Fibroblast of mammary gland (primary cell): ENCODE measurements around the gene AGXT2.

Experiments used
- DNase-seq: peaks from one replicate; pipeline ENCODE4 v3.0.0-alpha.2; 2010; ENCODE audit warnings: low read depth
- H3K4me3 ChIP-seq: 2 replicates; pipeline ENCODE4 v1.5.1; 2011; ENCODE audit warnings: low read depth, mild to moderate bottlenecking, low read length, moderate library complexity; ENCODE audit not compliant: control insufficient read depth
- TF ChIP-seq, protein P1 (sequence below): conservative IDR thresholded peaks from 2 replicates; pipeline ENCODE4 v1.5.1; 2011; ENCODE audit warnings: low read depth, low read length, inconsistent platforms; ENCODE audit not compliant: control insufficient read depth, insufficient read depth

Gene AGXT2

DNA sequence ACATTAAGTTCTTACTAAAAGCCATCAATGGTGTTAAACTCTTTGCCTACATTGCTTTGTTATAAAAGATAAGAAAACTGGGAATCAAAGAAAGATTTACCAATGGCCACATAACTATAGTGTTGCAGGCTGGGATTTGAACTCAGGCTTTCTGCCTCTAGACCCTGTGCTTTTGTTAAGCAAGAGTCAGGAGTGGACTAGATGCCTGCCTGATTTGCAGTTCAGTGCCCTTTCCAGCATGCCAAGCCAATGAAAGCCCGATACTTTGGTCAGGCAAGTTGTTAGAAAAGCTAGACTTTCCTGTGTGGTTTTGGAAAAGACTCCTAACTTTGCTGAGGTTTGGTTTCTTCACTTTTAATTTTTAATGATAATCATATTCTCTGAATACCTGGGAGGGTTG is 21.4 kb upstream of the AGXT2 start:
- TF ChIP-seq, protein P1, sequence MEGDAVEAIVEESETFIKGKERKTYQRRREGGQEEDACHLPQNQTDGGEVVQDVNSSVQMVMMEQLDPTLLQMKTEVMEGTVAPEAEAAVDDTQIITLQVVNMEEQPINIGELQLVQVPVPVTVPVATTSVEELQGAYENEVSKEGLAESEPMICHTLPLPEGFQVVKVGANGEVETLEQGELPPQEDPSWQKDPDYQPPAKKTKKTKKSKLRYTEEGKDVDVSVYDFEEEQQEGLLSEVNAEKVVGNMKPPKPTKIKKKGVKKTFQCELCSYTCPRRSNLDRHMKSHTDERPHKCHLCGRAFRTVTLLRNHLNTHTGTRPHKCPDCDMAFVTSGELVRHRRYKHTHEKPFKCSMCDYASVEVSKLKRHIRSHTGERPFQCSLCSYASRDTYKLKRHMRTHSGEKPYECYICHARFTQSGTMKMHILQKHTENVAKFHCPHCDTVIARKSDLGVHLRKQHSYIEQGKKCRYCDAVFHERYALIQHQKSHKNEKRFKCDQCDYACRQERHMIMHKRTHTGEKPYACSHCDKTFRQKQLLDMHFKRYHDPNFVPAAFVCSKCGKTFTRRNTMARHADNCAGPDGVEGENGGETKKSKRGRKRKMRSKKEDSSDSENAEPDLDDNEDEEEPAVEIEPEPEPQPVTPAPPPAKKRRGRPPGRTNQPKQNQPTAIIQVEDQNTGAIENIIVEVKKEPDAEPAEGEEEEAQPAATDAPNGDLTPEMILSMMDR, result no peak
- H3K4me3 ChIP-seq, result no peak overlapping the region
- DNase-seq, result no peak

DNA sequence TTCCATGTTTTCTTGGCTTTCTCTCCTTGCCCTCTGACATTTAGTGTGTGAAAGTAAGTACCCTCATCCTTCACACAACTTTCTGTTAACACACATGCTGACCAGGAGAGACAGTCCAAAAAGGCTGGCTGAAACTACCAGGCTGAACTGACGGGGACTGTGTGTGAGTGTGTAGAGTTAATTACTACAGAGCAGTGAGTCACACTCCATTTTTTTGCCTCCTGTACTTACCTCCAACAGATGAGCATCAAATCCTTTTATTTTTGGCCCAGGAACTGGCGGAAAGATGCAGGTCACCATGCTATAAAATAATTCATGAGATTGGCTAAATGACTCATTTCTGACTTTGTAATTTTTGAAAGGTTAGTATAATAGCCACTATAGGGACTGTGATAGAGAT is 20.2 kb upstream of the AGXT2 start:
- H3K4me3 ChIP-seq, result no peak overlapping the region
- peak; percentile 56 for DNase-seq
- TF ChIP-seq, protein P1, result no peak

DNA sequence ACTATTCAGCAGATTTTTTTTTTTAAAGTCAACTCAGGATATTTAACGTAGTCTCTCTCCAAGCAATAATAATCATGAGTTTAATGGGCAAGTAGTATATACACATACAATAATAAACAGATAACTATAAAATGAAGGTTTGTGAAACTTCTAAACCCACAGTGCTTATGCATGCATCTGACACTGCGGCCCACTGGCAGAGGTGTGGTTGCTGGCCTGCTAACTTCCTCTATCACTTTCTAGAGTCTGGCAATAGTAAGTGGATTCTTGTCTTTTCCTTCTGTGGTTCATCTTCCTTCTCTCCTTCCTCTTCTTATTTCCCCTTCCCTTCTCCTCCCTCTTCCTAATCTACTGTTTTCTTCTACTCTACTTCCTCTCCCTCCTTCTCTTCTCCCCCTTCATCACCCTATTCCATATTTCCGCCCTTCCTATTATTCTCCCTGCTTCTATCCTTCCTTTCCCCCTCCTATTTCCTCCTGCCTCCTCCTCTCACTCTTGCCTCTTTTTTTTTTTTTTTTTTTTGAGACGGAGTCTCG is 18.6 kb upstream of the AGXT2 start:
- TF ChIP-seq, protein P1, result no peak
- no peak for DNase-seq

DNA sequence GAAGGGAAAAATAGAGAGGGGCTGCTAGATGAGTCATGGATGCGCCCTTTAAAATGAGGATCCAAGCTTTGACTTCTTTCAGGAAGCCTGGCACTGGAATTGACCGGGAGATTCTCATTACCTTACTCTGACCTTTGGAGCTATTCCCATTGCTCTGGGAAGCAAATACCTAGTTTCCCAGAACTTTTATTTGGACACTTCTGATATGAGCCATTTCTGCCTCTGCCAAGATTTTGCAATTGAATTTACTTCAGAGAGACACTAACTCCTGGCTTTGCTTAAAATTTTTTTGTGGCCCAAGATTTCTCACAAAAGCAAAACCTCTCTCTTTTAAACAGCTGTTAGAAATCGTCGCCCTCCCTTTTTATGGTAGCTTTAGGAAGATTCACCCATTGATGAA is 15.7 kb upstream of the AGXT2 start:
- TF ChIP-seq, protein P1, result no peak
- H3K4me3 ChIP-seq, result no peak overlapping the region
- DNase-seq, result peak; percentile 61

More for the DNA sequence above, 18.6 kb upstream of the AGXT2 start:
- no peak overlapping the region for H3K4me3 ChIP-seq

DNA sequence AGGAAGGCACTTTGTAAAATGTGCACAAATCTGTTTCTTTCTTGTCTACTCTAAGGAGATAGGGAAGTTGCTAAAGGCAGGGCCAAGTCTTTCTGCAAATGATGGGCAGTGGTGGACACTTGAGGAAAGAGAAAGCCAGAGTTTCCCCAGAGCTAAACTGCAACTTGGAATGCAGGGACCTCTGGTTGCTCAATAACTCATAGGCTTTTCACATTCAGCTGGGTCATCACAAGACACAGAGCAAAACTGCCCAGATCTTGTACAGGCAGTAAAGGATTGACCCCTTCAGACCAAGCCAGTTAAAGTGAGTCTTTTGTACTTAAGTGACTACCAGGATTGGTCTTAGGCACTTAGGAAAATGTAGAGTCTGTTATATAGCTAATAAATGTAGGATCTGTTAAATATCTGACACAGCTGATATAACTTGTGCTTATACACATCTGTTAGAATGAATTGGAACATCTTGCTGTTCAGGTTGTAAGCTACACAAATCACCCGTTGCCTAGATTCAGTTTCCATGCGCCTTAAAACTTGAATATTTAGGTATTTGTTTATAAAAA is 13.5 kb upstream of the AGXT2 start:
- peak; percentile 60 for DNase-seq
- H3K4me3 ChIP-seq, result no peak overlapping the region
- TF ChIP-seq, protein P1, result no peak

DNA sequence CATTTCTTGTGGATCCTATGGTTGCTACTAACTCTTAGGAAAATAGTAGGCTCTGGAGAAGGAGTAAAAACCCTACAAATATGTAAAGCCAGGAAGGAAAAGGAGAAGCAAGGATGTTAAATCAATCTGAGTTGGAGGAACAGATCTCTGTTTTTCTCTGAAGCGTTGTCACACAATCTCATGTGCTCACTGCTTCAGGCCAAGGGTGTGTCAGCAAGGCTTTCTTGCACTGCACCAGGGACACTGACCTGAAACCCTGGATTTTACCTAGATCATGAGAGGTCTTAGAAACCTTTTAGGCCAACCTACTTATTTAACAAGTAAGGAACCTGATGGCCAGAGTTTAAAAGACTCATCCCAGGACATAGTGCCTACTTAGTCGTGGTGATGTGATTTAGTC is 12.5 kb upstream of the AGXT2 start:
- DNase-seq, result no peak
- TF ChIP-seq, protein P1, result no peak
- H3K4me3 ChIP-seq, result no peak overlapping the region
